Cortex of kidney (tissue), 1 donor: Measurements from ENCODE around the gene PRKCE.

Experiments
- DNase-seq: peaks from one replicate; lab custom pipeline; 2025; lab: John Stamatoyannopoulos, UW

The PRKCE gene

DNA sequence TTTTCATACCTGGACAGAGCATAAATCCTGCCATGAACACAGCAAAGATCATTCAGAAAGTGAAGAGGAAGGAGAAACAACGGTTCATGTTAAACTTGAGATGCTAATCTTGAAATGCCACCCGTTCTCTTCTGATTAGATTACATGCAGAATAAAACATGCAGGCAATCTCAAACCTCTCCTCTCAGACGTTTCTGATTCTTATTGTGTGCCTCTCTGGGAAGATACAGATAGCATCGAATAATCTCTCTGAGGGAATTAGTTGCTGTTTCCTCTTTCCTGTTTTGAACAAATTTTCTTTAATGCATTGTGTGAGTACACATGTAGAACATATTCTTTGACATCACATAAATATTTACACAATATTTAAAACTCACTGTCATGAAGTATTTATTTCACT lies 313.4 kb downstream of the PRKCE start:
- DNase-seq: no peak

DNA sequence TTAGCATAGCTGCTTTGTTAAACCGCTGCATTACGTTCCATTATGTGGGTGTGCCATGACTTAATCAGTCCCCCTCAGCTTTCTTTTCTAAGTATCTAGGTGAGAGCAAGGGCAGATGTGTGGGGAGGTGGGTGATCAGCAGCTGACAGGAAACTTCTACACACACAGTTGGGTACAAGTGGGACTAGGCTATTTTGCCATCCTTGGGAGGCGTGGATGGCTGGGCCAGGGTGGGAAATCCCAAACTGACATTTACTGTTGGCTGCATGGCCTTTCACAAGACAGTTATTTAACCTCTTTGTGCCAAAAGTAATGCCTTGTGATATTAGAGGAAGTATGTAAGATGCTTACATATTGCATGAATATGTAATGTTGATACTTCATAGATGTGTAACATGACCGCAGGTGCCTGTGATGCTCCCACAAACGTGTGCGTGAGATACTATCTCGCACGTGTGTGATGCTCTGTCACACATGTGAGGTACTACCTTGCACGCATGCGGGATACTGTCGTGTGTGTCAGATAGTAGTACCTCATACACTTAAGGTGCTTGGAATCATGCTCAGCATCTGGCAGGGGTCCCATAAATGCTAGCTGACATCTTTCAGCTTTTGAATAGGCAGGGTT lies 314.5 kb downstream of the PRKCE start:
- DNase-seq: no peak

- DNase-seq: no peak
Measured at GRCh38 chr2:45968946-45969584, 317.6 kb downstream of the PRKCE start.

- DNase-seq: no peak
Measured at GRCh38 chr2:45973426-45973825, 322.0 kb downstream of the PRKCE start.

DNA sequence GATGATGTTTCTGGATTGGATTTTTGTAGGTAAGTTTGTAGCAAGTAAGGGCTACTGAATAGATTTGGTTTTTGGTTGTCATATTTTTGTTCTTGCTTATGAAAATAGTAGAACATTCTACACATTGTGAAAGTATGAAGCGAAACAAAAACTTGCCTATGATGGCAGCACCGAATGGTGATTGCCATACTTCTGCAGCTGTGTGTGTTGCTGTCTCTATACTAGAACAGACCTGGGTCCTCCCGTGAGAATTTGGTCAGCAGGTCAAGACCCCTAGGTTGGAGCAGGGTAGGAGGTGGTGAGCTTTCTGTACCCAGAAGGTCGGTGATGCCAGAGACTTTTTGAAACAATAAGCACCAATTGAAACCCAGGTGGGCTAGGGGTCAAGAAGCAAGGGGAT lies 322.6 kb downstream of the PRKCE start:
- DNase-seq: no peak

GRCh38 chr2:45974762-45975408 lies 323.4 kb downstream of the PRKCE start:
- no peak for DNase-seq

GRCh38 chr2:45975752-45976517 lies 324.5 kb downstream of the PRKCE start:
- DNase-seq: no peak

DNA sequence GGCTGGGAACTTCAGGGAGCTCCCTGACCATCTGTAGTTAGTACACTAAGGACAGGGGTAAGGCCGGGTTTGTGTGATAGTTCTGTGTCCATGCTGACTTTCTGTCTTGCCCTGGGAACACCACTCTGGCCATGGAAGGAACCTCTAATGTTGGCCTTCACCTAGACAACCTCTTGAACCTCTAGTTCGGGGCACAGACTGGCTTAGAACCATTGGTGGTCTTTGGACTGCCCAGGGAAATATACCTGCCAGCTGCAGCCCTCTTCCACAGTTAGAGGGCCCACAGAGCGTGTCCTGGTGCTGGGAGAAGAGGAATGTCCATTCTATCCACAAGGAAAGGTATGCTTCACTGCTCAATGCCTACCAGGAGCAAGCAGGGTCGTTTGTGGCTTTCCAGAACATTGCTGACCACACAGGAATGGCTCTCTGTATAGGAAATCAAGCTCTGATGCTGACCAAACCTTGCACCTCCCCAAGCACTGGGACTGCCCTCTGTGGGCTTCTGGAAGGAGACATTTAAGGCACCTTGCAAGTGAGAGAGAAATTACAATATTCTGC lies 326.9 kb downstream of the PRKCE start:
- no peak for DNase-seq

DNA sequence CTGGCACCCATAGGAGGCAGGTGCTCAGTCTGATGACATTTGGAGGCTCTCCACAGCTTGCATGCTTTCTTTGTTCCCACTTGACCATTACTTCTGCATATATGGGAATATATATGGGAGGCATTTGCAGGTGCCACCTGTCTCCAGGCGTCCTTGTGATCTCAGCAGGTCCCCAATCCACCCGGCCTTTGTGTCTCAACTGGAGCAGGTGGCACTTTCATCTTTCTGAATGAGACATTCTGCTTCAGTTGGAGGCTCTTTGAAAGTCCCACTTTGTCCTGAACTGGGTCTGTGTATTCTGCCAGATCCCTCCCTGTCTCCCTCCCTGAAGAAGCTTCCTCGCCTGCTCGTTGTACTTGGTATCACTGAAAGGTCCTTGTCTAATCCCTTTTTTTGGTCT lies 327.6 kb downstream of the PRKCE start:
- DNase-seq: no peak

GRCh38 chr2:45980161-45980865 lies 328.8 kb downstream of the PRKCE start:
- DNase-seq: no peak

GRCh38 chr2:45981384-45981930 lies 330.0 kb downstream of the PRKCE start:
- no peak for DNase-seq

DNA sequence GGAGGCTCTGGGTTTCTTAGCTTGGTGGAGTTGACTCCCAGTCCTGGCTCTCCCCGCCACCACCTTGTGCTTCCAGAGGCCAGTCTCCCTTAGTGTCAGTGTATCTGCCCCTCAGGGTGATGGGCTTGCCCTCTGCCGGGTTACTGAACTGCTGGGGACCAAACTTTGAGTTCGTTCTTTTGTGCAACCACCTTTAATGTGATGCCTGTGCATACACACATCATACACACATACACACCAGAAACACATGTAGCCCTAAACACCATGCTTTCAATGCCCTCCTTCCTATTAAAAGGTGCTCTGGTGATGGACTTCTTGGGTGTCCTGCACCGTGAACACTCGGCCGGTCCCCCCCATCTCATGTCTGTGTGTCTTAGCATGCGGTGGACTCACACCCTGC lies 330.6 kb downstream of the PRKCE start:
- no peak for DNase-seq

DNA sequence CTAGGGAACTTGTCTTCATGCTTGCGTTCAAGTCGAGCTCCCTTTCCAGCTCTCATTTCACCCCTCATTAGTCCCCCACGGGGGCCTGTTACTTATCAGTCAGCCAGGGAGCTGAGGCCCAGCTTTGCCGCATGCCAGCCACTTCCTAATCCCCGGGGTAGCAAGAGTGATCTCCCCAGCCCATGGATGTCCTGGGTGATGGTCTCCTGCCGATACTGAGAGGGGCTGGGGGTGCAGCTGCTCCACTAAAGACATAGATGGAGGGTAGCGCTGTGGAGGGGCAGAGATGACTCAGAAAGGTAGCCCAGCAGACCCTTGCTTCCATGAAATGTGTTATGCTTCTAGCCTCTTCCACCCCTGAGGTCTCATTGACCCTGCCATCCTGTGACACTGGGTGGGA lies 331.7 kb downstream of the PRKCE start:
- DNase-seq: no peak

DNA sequence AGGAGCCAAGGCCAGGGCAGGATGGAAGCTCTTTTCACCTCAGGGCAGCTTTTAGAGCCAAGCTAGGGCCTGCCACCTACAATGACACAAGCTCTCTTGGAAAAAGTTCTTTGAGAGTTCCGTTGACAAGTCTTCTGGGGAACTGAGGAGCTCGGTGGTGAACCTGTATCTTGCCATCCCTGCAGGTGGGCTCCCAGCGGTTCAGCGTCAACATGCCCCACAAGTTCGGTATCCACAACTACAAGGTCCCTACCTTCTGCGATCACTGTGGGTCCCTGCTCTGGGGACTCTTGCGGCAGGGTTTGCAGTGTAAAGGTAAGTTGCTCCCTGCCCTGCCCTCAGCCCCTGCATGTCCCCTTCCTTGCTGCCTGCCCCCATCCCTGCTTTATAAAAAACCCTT lies 332.9 kb downstream of the PRKCE start:
- DNase-seq: no peak

GRCh38 chr2:45984896-45985473 lies 333.5 kb downstream of the PRKCE start:
- no peak for DNase-seq

DNA sequence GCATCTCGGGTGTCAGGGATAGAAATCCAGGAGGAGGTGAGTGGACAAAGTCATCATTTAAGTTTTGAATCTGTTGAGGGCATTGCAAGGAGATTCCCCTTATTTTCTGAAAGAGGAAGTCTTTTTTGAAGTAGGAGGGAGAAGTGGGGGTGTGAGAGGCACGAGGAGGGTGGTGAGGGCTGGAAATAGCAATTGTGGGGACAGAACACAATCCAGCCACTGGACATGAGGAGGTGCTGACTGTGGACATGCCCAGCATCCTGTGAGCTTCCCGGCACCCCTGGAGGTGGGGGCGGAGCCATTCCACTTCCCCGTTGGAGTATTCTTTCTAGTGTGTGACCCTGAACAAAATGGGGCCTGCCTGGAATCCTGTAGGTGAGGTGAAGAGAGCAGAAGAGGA lies 335.0 kb downstream of the PRKCE start:
- DNase-seq: no peak

DNA sequence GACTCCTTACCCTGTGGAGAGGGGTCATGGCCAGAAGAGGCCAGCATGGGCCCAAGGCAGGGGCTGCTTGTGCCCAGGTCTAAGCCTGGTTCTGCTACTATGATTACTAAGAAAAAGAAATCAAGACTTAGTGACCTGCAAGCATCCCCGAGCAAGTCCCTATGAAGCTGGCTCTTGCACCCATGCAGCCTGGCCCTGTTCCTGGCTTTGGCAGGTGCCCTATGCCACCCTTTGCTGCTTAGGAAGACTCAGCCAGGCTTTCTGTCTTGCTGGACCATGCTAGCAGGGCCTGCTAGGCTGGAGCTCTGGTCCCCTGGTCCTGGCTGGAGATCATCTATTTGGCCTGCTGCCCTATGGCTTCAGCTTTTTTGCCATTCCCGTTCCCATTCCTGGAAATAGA lies 336.4 kb downstream of the PRKCE start:
- no peak for DNase-seq

DNA sequence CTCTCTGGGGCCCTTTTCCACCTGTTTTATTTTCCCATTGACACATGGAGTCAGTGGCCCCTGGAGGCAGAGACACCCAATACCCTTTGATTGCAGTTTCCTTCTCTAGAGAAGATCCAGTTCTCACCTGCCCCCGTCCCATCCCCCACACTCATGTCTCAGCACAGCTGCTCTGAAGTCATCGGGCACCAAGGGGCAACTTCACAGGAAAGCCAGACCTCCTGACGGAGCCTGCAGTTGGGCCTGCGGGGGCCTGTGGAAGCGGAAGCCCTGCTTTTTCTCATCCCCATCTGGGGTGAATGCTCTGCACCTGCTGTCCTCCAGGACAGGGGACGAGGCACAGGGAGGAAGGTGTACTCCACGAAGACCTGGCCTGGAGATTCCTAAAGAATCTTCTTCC lies 337.4 kb downstream of the PRKCE start:
- no peak for DNase-seq

- DNase-seq: no peak
Measured at GRCh38 chr2:45990131-45990530, 338.7 kb downstream of the PRKCE start.

DNA sequence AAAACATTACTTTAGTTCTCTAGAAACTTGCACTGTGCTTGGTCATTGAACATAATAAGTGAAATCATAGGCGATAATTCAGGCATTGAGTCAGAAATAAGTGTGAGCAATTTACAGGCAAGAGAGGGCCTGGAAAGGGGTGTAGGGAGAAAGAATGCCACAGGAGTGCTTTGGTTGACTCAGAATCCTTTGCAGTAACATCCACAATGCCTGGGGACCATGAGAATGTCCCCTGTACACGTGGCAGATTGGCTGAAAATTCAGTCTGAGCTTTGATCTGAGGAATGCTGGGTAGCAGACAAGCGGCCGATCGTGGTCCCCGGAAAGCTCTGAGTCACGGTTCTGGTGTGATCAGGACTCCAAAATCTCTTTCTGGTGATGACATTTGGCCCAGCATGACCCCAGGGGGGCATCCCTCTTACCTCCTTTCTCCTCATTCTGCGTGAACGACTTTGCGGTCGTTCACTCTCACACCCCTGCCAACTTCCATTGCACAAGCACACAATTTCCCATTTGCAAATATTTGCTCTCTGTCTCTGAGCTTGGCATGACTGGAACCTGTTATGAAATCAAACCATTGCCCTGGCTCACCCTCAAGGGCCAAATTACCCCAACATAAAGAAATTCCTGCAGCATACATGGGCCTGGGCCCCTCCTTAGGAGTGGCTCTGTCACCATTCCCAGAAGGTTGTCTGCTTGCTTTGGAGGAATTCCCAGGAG lies 340.7 kb downstream of the PRKCE start:
- no peak for DNase-seq
